GM13976 (cell line): ENCODE results near the gene ASTN2.

Experiments used
- DNase-seq: peaks from one replicate; pipeline ENCODE4 v3.0.0; 2012; ENCODE audit warnings: low spot score
- in situ Hi-C: fragments of 300-500 bp; cut with MboI; formaldehyde crosslinking; loops from one replicate; pipeline ENCODE4 v1.12.0; 2022; ENCODE audit warnings: low sequenced_read_pairs, mixed read lengths, inconsistent platforms; ENCODE audit not compliant: unreplicated experiment
- TF ChIP-seq, protein P1 (sequence below): IDR thresholded peaks from 2 replicates; pipeline ENCODE4 v1.5.1; 2012; ENCODE audit warnings: borderline replicate concordance, mild to moderate bottlenecking; ENCODE audit not compliant: insufficient read depth; ENCODE audit errors: extremely low read depth, missing control alignments, control extremely low read depth

The ASTN2 gene

DNA sequence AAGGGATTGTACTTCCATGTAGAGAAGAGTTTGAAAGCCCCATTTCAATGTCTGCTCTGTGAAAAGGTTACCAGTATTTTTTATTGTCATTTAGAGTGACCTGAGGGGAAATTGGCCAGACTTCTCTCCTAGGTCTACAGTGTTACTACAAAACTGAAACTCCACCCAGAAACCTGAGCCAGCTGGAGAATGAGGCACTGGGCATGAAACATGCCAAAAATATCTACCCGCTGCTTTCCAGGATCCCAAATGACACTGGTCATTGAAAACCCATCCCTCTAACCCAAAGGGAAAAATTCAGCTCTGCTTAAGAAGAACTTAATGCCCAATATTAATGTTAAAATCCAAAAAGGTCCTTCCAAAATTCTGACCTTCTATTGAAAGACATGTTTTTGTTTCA lies 826.9 kb downstream of the ASTN2 start:
- no peak for DNase-seq
- in situ Hi-C loops: no loop called here
- TF ChIP-seq, protein P1, sequence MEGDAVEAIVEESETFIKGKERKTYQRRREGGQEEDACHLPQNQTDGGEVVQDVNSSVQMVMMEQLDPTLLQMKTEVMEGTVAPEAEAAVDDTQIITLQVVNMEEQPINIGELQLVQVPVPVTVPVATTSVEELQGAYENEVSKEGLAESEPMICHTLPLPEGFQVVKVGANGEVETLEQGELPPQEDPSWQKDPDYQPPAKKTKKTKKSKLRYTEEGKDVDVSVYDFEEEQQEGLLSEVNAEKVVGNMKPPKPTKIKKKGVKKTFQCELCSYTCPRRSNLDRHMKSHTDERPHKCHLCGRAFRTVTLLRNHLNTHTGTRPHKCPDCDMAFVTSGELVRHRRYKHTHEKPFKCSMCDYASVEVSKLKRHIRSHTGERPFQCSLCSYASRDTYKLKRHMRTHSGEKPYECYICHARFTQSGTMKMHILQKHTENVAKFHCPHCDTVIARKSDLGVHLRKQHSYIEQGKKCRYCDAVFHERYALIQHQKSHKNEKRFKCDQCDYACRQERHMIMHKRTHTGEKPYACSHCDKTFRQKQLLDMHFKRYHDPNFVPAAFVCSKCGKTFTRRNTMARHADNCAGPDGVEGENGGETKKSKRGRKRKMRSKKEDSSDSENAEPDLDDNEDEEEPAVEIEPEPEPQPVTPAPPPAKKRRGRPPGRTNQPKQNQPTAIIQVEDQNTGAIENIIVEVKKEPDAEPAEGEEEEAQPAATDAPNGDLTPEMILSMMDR: no peak

DNA sequence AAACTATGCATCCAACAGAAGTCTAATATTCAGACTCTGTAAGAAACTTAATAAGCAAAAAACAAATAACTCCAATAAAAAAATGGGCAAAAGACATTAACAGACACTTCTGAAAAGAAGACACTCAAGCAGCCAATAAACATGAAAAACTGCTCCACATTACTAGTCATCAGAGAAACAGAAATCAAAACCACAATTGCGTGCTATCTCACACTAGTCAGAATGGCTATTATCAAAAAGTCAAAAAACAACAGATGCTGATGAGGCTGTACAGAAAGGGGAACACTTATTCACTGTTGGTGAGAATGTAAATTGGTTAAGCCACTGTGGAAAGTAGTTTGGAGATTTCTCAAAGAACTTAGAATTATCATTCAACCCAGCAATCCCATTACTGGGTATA lies 829.0 kb downstream of the ASTN2 start:
- in situ Hi-C loops: no loop called here
- DNase-seq: no peak
- TF ChIP-seq, protein P1: no peak

DNA sequence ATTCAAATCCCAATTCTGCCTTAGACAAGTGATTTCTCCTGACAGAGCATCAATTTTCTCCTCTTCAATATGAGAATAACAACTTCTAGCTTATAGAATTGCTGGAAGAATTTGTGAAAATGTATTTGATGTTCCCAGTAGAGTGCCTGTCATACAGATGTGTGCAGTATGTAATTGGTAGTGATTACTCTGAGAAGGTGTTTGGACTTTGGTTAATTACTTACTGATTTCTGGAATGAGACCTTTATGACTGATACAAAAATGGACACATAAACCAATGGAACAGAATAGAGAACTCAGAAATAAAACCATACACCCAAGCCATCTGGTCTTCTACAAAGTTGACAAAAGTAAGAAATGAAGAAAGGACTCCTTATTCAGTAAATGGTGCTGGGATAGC lies 829.7 kb downstream of the ASTN2 start:
- TF ChIP-seq, protein P1: no peak
- in situ Hi-C loops: no loop called here
- no peak for DNase-seq

DNA sequence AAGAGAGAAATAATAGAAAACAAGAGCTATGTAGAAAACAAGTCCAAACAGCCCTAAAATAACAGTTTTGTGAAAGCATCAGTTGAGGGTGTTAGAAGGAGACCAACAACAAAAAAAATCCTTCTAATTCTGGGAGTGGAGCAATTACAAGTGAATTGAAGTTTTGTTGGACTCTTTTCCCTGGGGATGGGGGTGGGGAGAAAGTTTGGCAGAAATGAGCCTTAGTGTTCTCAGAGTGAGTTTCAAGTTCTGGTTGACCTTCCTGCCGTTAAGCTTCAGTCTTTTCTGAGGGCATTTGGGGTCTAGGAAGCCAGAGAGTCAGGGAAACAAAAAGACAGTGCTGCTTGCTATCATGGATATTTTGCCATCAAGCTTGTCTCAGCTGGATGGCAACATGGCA lies 834.0 kb downstream of the ASTN2 start:
- no peak for DNase-seq
- in situ Hi-C loops: no loop called here
- TF ChIP-seq, protein P1: no peak

- TF ChIP-seq, protein P1: no peak
- in situ Hi-C loops: loop anchor here (10.0 kb wide), 2 partner anchors 58 to 422 kb away; partner anchors contain the start of gene PAPPA
- no peak for DNase-seq
These were observed 838.5 kb downstream of the ASTN2 start for GRCh38 chr9:116576386-116576785.

DNA sequence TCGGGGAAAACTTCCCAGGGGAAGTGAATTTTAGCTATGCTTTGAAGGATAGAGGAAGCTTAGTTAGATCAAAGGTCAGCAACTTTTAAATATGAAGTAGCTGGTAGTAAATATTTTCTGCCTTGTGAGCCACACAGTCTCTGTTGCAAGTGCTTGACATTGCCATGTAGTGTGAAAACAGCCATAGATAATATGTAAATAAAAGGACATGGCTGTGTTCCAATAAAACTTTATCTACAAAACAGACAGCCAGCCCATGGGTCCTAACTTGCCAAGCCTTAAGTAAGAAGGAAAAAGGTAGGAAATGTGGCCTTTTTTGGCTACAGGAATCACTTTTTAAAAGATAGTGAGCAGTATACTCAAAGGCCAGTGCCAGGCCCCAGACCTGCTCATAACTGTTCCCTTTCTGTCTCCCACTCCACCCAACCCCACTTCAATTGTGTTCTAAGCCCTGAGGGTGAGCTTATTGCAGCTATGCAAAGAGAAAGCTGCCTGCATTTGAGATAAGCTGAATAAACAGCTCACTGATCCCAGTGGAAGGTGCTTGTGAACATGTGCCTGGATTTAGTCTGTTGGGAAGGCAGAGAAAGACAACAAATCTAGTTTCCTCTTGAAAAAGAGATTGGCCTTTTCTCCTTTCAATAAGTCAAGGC lies 840.7 kb downstream of the ASTN2 start:
- DNase-seq: no peak
- in situ Hi-C loops: loop anchor here (10.0 to 25.0 kb wide), 3 partner anchors 61 to 962 kb away; partner anchors contain the start of gene PAPPA
- TF ChIP-seq, protein P1: no peak
